HG02642 (cell line): Measurements from ENCODE around the gene ADSS1.

Source experiments
- ATAC-seq: cut with Tn5 transposase; IDR thresholded peaks from one replicate; pipeline ENCODE4 v1.9.1; 2021; ENCODE audit warnings: mild to moderate bottlenecking; ENCODE audit not compliant: unreplicated experiment, poor library complexity

Gene ADSS1

GRCh38 chr14:104757681-104758392, 33.8 kb downstream of the ADSS1 start:
- ATAC-seq, result no peak

DNA sequence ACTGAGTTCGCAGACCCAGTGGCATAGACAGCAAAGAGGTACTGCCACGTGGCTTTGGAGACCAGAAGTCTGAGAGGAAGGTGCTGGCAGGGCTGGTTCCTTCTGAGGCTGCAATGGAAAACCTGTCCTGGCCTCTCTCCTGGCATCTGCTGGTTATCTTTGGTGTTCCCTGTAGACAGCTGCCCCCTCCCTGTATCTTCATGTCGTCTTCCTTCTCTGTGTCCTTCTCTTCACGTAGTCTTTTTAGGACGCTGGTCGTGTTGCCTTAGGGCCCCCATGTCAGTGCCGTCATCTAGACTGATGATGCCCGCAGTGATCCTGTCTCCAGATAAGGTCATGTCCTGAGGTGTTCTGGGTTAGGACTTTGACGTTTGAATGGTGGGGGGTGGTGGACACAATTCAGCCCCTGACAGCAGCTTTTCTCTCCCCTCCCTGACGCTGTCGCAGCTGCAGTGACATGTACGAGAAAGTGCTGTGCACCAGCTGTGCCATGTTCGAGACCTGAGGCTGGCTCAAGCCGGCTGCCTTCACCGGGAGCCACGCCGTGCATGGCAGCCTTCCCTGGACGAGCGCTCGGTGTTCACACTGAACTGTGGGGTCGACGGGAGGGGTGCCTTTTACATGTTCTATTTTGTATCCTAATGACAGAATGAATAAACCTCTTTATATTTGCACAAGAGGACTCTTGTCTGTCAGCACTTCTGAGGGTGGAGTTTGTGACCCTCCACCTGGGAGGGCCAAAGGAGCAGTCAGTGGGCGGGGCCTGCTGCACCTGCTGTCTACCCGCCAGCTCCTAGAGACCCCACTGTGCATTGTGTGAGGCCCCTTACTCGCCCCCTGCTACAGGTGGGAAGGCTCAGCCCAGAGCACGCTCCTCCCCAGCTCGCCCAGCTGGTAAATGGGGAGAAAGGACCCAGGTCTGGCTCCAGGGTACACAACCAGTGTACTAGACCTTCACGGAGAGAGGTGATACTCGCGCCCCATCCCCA, 35.2 kb downstream of the ADSS1 start:
- no peak for ATAC-seq

- no peak for ATAC-seq
Measured at GRCh38 chr14:104765517-104765916, 41.5 kb downstream of the ADSS1 start.

DNA sequence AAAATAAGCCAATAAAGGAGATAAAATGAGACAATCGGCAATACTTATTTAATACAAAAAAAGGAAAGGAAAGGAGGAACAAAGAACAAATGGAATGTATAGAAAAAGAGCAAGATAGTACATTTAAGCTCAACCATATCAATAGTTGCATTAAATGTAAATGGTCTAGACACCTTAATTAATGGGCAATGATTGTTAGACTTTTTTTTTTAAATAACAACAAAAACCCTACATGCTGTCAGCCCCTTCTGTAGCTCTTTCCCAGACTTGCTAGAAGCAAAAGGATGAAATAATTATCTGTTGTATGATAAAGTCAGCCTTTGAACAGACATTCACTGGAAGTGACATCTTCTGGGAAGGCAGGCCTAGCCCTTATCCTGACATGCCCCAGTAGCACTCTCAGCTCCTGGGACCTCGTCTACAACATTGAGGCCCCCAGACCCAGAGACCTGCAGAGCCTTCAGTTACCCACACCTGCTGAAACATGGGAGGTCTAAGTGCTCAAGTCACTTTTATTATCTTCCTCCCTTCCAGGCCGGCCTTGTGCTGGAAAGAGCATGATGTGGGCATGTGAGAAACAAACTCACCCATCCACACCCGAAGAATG, 42.3 kb downstream of the ADSS1 start:
- no peak for ATAC-seq

GRCh38 chr14:104766863-104767633, 43.0 kb downstream of the ADSS1 start:
- no peak for ATAC-seq

DNA sequence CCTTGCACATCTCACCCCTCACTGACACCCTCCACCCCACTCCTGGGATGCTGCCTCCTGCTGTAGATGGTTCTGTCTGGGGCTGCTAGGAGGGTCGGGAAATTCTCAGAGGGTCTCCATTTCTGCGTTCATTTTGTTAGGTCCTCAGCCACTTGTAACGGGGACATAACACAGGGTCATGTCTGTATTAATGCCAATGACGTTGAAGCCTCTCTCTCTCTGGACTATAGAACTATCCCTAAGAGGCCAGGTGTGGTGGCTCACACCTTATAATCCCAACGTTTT, 43.5 kb downstream of the ADSS1 start:
- ATAC-seq, result no peak

GRCh38 chr14:104768437-104769323, 44.7 kb downstream of the ADSS1 start:
- peak; percentile 68 for ATAC-seq

- ATAC-seq, result no peak
Measured at GRCh38 chr14:104769324-104770071, 45.5 kb downstream of the ADSS1 start.

- no peak for ATAC-seq
Measured at GRCh38 chr14:104770072-104770579, 46.1 kb downstream of the ADSS1 start.

- no peak for ATAC-seq
Measured at GRCh38 chr14:104770851-104771272, 46.8 kb downstream of the ADSS1 start.

- no peak for ATAC-seq
Measured at GRCh38 chr14:104771374-104771773, 47.3 kb downstream of the ADSS1 start.

DNA sequence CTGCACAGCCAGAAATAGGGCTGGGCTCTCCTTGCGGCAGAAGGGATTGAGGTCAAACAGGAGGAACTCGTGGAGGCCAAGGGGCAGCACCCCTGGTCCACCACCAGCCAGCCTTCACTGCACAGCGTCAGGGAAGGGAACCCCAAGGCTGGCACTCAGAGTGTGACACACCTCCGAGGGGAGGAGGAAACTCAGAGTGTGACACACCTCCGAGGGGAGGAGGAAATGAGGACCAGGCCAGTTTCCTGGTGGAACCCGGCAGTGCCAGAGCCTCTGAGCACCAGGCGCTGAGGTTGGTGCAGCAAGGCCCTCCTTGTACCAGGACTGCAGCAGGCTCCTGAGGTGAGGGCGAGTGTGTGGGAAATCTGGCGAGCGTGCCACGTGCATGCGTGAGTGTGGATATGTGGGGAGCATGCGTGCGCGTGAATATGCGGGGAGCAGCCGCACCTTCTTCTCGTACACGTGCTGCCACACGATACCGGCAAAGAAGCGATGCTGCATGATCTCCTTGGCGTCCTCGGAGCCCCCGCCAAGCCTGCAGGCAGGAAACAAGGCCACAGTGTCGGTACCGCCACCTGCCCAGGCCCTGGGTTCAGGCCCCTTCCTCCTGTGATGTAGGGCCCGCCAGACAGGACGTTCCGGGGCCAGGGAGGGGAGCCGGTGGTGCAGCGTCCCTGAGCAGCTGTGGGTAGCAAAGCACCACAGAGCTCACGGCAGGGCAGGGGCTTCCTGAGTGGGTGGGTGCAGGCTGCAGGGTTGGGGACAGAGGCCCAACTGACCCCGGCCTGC, 48.1 kb downstream of the ADSS1 start:
- ATAC-seq, result no peak

- no peak for ATAC-seq
Measured at GRCh38 chr14:104772707-104773504, 48.9 kb downstream of the ADSS1 start.

- ATAC-seq, result no peak
Measured at GRCh38 chr14:104773505-104774452, 49.8 kb downstream of the ADSS1 start.

DNA sequence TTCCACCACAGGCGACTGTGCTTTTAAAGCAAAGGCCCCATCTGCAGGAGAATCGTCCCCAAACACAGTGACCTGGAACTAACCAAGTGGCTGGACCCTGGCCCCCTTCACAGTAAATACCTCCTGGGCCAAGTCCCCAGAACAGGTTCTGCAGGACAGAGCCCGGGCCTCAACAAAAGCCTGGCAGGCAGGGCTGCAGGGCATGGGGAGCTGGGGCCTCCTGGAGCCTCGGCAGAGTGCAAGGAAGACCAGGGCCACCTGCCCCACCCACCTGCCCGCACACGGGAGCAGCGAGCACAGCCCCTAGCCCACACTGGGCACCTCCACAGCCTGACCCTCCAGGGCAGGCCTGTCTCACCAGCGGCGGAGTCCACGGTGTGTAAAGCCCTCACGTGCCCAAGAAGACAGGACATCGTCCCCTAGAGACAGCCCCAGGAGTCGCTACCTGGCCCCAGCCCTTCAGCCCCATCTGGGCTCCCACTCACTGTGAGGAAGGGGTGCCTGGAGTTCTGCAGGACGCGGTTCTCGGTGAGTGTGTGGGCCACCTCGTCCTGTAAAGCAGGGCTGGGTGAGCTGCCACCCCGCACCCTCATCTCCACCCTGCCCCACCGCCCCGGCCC, 50.5 kb downstream of the ADSS1 start:
- no peak for ATAC-seq
